Liver (tissue), 9 donors: ENCODE measurements around the gene GFRA1. TPM values are rescaled to one million over a fixed set of nuclear protein-coding genes. Genes with fewer than 3 reads are reported as not detected.

Experiments
- DNase-seq: peaks from one replicate; pipeline ENCODE4 v3.0.0-alpha.2; 2017; ENCODE audit warnings: low spot score
- H3K27ac ChIP-seq, 2 donors: one replicate each; pipeline ENCODE4 v1.7.0; 2013; ENCODE audit warnings: inconsistent platforms in 2 of 2, low read length in 2 of 2, control low read depth in 1 of 2, low read depth in 1 of 2, mild to moderate bottlenecking in 1 of 2
- H3K27me3 ChIP-seq, 4 donors: one replicate each; pipeline versions ENCODE4 v1.6.1 to v1.7.0; 2013; ENCODE audit warnings: low read length in 3 of 4, inconsistent platforms in 1 of 4, mild to moderate bottlenecking in 1 of 4, moderate library complexity in 1 of 4; ENCODE audit not compliant: control insufficient read depth in 4 of 4, insufficient read depth in 4 of 4
- H3K36me3 ChIP-seq, 4 donors: one replicate each; pipeline versions ENCODE4 v1.6.1 to v1.7.0; 2013; ENCODE audit warnings: low read length in 3 of 4, mild to moderate bottlenecking in 3 of 4, low read depth in 1 of 4, moderate library complexity in 1 of 4; ENCODE audit not compliant: control insufficient read depth in 4 of 4, insufficient read depth in 3 of 4
- H3K4me1 ChIP-seq, 4 donors: one replicate each; pipeline versions ENCODE4 v1.6.1 to v1.7.0; 2013; ENCODE audit warnings: low read length in 3 of 4, mild to moderate bottlenecking in 3 of 4, moderate library complexity in 1 of 4; ENCODE audit not compliant: control insufficient read depth in 4 of 4, insufficient read depth in 4 of 4
- H3K4me3 ChIP-seq, 3 donors: one replicate each; pipeline versions ENCODE4 v1.6.1 to v1.7.0; 2013; ENCODE audit warnings: low read length in 3 of 3, control low read depth in 1 of 3, low read depth in 1 of 3, mild to moderate bottlenecking in 1 of 3
- H3K9ac ChIP-seq, 2 donors: one replicate each; pipeline ENCODE4 v1.7.0; 2013; ENCODE audit warnings: low read length in 2 of 2, mild to moderate bottlenecking in 2 of 2, moderate library complexity in 2 of 2, control low read depth in 1 of 2, low read depth in 1 of 2
- H3K9me3 ChIP-seq, 4 donors: one replicate each; pipeline versions ENCODE4 v1.6.1 to v1.7.0; 2013; ENCODE audit warnings: low read length in 3 of 4; ENCODE audit not compliant: control insufficient read depth in 4 of 4
- EGR1 ChIP-seq, 2 donors: IDR thresholded peaks; 2 replicates each; pipeline ENCODE4 v1.6.1; 2016 to 2018; ENCODE audit warnings: antibody characterized with exemption in 2 of 2, low read depth in 2 of 2
- FOXA1 ChIP-seq: IDR thresholded peaks from 2 replicates; pipeline ENCODE4 v1.6.1; 2016; ENCODE audit warnings: antibody characterized with exemption
- FOXA2 ChIP-seq: IDR thresholded peaks from 2 replicates; pipeline ENCODE4 v1.6.1; 2016; ENCODE audit warnings: antibody characterized with exemption
- GABPA ChIP-seq, 2 donors: IDR thresholded peaks in 1 of 2; conservative IDR thresholded peaks in 1 of 2; 2 replicates each; pipeline ENCODE4 v1.6.1; 2016; ENCODE audit warnings: antibody characterized with exemption in 2 of 2, mild to moderate bottlenecking in 1 of 2, moderate library complexity in 1 of 2
- HNF4A ChIP-seq, 2 donors: conservative IDR thresholded peaks; 2 replicates each; pipeline ENCODE4 v1.6.1; 2016; ENCODE audit warnings: antibody characterized with exemption in 2 of 2, mild to moderate bottlenecking in 2 of 2
- HNF4G ChIP-seq: IDR thresholded peaks from 2 replicates; pipeline ENCODE4 v1.6.1; 2016; ENCODE audit warnings: antibody characterized with exemption
- JUND ChIP-seq, 2 donors: IDR thresholded peaks; 2 replicates each; pipeline ENCODE4 v1.6.1; 2016; ENCODE audit warnings: antibody characterized with exemption in 2 of 2
- NR2F2 ChIP-seq: IDR thresholded peaks from 2 replicates; pipeline ENCODE4 v1.6.1; 2016; ENCODE audit warnings: antibody characterized with exemption
- RAD21 ChIP-seq, 2 donors: IDR thresholded peaks; 2 replicates each; pipeline ENCODE4 v1.6.1; 2016; ENCODE audit warnings: antibody characterized with exemption in 2 of 2, mild to moderate bottlenecking in 2 of 2
- RXRA ChIP-seq, 2 donors: IDR thresholded peaks; 2 replicates each; pipeline ENCODE4 v1.6.1; 2017 to 2018; ENCODE audit warnings: antibody characterized with exemption in 2 of 2, mild to moderate bottlenecking in 1 of 2
- SP1 ChIP-seq: IDR thresholded peaks from 2 replicates; pipeline ENCODE4 v1.6.1; 2018; ENCODE audit warnings: antibody characterized with exemption, mild to moderate bottlenecking
- TAF1 ChIP-seq: conservative IDR thresholded peaks from 2 replicates; pipeline ENCODE4 v1.6.1; 2016; ENCODE audit warnings: antibody characterized with exemption, mild to moderate bottlenecking
- YY1 ChIP-seq: IDR thresholded peaks from 2 replicates; pipeline ENCODE4 v1.6.1; 2016; ENCODE audit warnings: antibody characterized with exemption, mild to moderate bottlenecking
- WGBS: extraction: QIAGEN DNeasy Blood & Tissue Kit; methylation state at CpG from one replicate; pipeline ENCODE4 v1.1.7; 2013; 5-methylcytosine and 5-hydroxymethylcytosine counted together
- polyA plus RNA-seq, 2 donors: library from polyadenylated mRNA; stranded (reverse) in 1 of 2; unstranded in 1 of 2; fragments of 200-250 nt in 1 of 2; fragments of >200 nt in 1 of 2; fragmentation: Nextera tagmentation in 1 of 2; extraction: Ambion mirVana in 1 of 2; gene quantifications; one replicate each; pipeline versions ENCODE4 v1.2.1 to v1.2.3, GENCODE V29; 2013 to 2015
- total RNA-seq, 2 donors: library from RNA; depleted of rRNA; stranded (reverse); fragments of >200 nt; gene quantifications; one replicate each; pipeline ENCODE4 v1.2.3, GENCODE V29; 2014
- TF ChIP-seq, protein P1 (sequence below): IDR thresholded peaks from 2 replicates; pipeline ENCODE4 v1.6.1; 2016; ENCODE audit warnings: antibody characterized with exemption
- TF ChIP-seq, protein P2 (sequence below): IDR thresholded peaks from 2 replicates; pipeline ENCODE4 v1.6.1; 2016; ENCODE audit warnings: antibody characterized with exemption
- TF ChIP-seq, protein P3 (sequence below): IDR thresholded peaks from 2 replicates; pipeline ENCODE4 v1.6.1; 2016; ENCODE audit warnings: antibody characterized with exemption
- TF ChIP-seq, protein P4 (sequence below): IDR thresholded peaks from 2 replicates; pipeline ENCODE4 v1.6.1; 2016; ENCODE audit warnings: antibody characterized with exemption, mild to moderate bottlenecking
- TF ChIP-seq, protein P5 (sequence below): fragments of 150-350 bp; IDR thresholded peaks from 2 replicates; pipeline ENCODE4 v1.5.1; 2017; ENCODE audit warnings: improper control_type of control experiment, low read depth, low read length; ENCODE audit not compliant: missing input control
- donor health status: healthy.
- donor health status: healthy.
- donor health status: healthy.
- donor health status: healthy.
- donor health status: healthy.

GFRA1 gene
- total and polyA plus RNA-seq, 4 donors, result 14.2 to 53.6 (median 17.8) TPM

DNA sequence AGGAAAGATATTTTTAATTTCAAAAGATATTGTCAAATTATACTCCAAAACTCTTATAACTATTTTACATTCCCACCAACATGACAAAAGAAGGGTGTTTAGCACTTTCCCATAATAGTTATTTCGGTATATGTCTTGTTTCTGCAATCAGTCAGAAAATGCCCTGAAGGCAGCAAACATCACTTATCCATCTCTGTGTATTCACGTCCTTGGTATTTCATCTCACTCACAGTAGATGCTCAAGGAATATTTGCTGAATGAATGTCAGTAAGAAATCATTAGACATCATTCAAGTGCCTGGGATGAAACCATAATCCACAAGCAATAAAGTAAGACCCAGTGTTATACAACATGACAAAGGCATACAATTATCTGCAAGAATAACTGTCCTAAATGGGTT is 112.7 kb downstream of the GFRA1 start:
- DNase-seq, result no peak
- H3K4me3 ChIP-seq, result no peak overlapping the region
- WGBS, result 93% methylated on average over 2 of the region's 2 CpGs
- H3K27me3 ChIP-seq, result no peaks in the 10 kb centered on the region
- H3K4me1 ChIP-seq, result no peaks in the 10 kb centered on the region
- H3K36me3 ChIP-seq, result no peaks in the 10 kb centered on the region
- H3K9me3 ChIP-seq, result no peaks in the 10 kb centered on the region
- no peak overlapping the region for H3K27ac ChIP-seq
- TF ChIP-seq YY1 (no peak), SP1 (no peak), HNF4A (conservative IDR thresholded peaks at IDR 0.05) (no peak), FOXA2 (no peak), RAD21 (IDR thresholded peaks at IDR 0.05) (no peak), HNF4G (no peak), RXRA (IDR thresholded peaks at IDR 0.05) (no peak), FOXA1 (no peak), JUND (IDR thresholded peaks at IDR 0.05) (no peak), TAF1 (no peak)
- TF ChIP-seq, protein P1, sequence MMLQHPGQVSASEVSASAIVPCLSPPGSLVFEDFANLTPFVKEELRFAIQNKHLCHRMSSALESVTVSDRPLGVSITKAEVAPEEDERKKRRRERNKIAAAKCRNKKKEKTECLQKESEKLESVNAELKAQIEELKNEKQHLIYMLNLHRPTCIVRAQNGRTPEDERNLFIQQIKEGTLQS, result no peak
- TF ChIP-seq, protein P2, sequence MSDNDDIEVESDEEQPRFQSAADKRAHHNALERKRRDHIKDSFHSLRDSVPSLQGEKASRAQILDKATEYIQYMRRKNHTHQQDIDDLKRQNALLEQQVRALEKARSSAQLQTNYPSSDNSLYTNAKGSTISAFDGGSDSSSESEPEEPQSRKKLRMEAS, result no peak
- TF ChIP-seq, protein P3, sequence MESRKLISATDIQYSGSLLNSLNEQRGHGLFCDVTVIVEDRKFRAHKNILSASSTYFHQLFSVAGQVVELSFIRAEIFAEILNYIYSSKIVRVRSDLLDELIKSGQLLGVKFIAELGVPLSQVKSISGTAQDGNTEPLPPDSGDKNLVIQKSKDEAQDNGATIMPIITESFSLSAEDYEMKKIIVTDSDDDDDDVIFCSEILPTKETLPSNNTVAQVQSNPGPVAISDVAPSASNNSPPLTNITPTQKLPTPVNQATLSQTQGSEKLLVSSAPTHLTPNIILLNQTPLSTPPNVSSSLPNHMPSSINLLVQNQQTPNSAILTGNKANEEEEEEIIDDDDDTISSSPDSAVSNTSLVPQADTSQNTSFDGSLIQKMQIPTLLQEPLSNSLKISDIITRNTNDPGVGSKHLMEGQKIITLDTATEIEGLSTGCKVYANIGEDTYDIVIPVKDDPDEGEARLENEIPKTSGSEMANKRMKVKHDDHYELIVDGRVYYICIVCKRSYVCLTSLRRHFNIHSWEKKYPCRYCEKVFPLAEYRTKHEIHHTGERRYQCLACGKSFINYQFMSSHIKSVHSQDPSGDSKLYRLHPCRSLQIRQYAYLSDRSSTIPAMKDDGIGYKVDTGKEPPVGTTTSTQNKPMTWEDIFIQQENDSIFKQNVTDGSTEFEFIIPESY, result no peak
- TF ChIP-seq, protein P4, sequence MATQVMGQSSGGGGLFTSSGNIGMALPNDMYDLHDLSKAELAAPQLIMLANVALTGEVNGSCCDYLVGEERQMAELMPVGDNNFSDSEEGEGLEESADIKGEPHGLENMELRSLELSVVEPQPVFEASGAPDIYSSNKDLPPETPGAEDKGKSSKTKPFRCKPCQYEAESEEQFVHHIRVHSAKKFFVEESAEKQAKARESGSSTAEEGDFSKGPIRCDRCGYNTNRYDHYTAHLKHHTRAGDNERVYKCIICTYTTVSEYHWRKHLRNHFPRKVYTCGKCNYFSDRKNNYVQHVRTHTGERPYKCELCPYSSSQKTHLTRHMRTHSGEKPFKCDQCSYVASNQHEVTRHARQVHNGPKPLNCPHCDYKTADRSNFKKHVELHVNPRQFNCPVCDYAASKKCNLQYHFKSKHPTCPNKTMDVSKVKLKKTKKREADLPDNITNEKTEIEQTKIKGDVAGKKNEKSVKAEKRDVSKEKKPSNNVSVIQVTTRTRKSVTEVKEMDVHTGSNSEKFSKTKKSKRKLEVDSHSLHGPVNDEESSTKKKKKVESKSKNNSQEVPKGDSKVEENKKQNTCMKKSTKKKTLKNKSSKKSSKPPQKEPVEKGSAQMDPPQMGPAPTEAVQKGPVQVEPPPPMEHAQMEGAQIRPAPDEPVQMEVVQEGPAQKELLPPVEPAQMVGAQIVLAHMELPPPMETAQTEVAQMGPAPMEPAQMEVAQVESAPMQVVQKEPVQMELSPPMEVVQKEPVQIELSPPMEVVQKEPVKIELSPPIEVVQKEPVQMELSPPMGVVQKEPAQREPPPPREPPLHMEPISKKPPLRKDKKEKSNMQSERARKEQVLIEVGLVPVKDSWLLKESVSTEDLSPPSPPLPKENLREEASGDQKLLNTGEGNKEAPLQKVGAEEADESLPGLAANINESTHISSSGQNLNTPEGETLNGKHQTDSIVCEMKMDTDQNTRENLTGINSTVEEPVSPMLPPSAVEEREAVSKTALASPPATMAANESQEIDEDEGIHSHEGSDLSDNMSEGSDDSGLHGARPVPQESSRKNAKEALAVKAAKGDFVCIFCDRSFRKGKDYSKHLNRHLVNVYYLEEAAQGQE, result no peak
- H3K9ac ChIP-seq, result no peak overlapping the region

DNA sequence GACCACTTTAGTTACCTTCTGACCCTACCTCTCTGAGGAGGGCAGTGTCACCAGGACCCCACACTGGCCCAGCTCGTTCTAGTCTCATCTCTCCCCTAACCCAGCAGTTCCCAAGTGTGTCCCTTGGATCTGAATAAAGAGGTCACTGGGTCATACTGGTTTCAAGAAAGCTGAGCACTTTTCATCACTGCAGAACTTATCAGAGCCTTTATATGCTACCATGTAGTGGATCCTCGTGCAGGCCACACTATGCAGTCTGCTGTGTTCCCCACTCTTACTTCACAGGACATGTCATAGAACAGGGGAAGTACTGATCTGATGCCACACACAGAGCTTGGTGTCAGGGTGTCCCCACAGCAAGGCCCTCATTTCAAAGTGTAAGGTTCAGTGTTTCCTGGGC is 113.8 kb downstream of the GFRA1 start:
- Histone ChIP-seq H3K27ac (no peak overlapping the region), H3K4me1 (no peaks in the 10 kb centered on the region), H3K36me3 (no peaks in the 10 kb centered on the region), H3K9ac (no peak overlapping the region), H3K9me3 (no peaks in the 10 kb centered on the region), H3K4me3 (no peak overlapping the region), H3K27me3 (no peaks in the 10 kb centered on the region)
- DNase-seq, result no peak
- WGBS, result 87% methylated on average over 2 of the region's 2 CpGs
- TF ChIP-seq SP1, result no peak
- TF ChIP-seq, protein P1, result no peak
- TF ChIP-seq, protein P2, result no peak
- TF ChIP-seq NR2F2, result no peak
- no peak for TF ChIP-seq HNF4A (conservative IDR thresholded peaks at IDR 0.05)
- TF ChIP-seq EGR1 (IDR thresholded peaks at IDR 0.05; ENCODE audit: low read depth in 2 of 2), result no peak
- TF ChIP-seq, protein P3, result no peak
- TF ChIP-seq, protein P5, sequence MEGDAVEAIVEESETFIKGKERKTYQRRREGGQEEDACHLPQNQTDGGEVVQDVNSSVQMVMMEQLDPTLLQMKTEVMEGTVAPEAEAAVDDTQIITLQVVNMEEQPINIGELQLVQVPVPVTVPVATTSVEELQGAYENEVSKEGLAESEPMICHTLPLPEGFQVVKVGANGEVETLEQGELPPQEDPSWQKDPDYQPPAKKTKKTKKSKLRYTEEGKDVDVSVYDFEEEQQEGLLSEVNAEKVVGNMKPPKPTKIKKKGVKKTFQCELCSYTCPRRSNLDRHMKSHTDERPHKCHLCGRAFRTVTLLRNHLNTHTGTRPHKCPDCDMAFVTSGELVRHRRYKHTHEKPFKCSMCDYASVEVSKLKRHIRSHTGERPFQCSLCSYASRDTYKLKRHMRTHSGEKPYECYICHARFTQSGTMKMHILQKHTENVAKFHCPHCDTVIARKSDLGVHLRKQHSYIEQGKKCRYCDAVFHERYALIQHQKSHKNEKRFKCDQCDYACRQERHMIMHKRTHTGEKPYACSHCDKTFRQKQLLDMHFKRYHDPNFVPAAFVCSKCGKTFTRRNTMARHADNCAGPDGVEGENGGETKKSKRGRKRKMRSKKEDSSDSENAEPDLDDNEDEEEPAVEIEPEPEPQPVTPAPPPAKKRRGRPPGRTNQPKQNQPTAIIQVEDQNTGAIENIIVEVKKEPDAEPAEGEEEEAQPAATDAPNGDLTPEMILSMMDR, result no peak
- TF ChIP-seq TAF1, result no peak
- no peak for TF ChIP-seq FOXA2
- TF ChIP-seq RAD21 (IDR thresholded peaks at IDR 0.05), result no peak
- no peak for TF ChIP-seq HNF4G
- TF ChIP-seq, protein P4, result no peak
- no peak for TF ChIP-seq GABPA (IDR thresholded peaks at IDR 0.05 in 1 of 2, conservative IDR thresholded peaks at IDR 0.05 in 1 of 2)
